GM20000 (cell line): ENCODE results near the gene TCF12.

Source experiments
- DNase-seq: peaks from one replicate; pipeline ENCODE4 v3.0.0; 2012; ENCODE audit warnings: low spot score
- TF ChIP-seq, protein P1 (sequence below): IDR thresholded peaks from 2 replicates; pipeline ENCODE4 v1.5.1; 2012; ENCODE audit warnings: mild to moderate bottlenecking, control low read depth; ENCODE audit errors: extremely low read depth, missing control alignments

Gene TCF12

DNA sequence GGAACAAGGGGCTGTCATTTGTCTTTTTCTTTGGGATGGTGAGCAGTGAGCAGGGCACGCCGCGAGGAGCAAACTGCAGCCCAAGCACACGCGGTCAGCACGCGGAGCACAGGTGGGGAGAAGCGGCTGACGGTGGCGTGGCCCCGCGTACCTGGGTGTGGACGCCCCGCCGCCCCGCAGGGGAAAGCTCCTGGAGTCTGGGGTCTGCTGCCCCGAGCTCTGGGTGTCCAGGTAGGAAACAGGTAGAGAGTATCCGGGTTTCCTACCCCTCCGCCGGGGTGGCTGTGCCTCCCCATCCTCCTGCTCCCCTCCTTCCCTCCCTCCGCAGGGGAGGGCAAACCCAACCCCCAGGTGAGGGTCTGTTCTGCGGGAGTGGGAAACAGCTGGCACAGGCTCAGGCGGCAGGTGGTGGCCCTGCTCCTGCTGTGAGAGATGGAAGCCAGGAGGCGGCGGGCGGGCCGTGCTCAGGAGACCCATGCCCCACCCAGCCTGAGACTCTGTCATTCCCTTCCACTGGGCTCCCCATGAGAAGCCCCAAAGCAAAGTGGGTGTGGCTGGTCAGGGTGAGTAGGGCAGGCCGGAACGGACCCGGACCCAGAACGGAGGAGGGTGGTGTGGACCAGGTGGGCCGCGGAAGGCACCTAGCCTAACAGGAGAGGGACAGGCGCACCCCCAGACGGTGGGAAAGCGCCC lies 400.9 kb downstream of the TCF12 start:
- TF ChIP-seq, protein P1, sequence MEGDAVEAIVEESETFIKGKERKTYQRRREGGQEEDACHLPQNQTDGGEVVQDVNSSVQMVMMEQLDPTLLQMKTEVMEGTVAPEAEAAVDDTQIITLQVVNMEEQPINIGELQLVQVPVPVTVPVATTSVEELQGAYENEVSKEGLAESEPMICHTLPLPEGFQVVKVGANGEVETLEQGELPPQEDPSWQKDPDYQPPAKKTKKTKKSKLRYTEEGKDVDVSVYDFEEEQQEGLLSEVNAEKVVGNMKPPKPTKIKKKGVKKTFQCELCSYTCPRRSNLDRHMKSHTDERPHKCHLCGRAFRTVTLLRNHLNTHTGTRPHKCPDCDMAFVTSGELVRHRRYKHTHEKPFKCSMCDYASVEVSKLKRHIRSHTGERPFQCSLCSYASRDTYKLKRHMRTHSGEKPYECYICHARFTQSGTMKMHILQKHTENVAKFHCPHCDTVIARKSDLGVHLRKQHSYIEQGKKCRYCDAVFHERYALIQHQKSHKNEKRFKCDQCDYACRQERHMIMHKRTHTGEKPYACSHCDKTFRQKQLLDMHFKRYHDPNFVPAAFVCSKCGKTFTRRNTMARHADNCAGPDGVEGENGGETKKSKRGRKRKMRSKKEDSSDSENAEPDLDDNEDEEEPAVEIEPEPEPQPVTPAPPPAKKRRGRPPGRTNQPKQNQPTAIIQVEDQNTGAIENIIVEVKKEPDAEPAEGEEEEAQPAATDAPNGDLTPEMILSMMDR, result no peak
- DNase-seq, result no peak

DNA sequence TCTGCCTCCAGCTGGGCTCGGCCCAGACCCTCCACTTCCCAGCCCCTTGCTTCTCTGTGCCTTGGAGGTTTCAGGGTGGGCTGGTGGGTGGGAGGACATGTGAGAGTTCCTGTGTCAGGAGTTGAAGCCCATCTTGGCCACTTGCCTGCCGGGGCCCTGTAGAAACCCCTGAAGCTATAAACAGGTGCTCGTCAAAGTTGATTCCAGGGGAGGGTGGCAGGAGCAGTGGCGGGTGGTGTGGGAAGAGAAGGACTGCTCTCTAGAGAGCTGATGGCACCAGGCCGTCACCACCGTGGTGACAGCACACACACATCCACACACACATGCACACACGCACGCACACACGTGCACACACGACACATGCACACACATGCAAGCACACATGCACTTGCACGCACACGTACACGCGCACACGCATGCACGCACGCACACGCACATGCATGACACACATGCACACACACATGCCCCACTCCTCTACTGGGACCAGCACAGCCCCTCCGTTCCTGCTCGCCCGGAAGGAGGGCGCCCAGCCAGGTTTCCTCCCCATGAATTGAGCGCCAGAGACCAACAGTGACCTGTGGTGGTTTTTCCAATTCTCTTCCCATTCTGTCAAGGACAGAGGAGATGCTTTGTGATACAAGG lies 401.6 kb downstream of the TCF12 start:
- TF ChIP-seq, protein P1, result no peak
- DNase-seq, result no peak

DNA sequence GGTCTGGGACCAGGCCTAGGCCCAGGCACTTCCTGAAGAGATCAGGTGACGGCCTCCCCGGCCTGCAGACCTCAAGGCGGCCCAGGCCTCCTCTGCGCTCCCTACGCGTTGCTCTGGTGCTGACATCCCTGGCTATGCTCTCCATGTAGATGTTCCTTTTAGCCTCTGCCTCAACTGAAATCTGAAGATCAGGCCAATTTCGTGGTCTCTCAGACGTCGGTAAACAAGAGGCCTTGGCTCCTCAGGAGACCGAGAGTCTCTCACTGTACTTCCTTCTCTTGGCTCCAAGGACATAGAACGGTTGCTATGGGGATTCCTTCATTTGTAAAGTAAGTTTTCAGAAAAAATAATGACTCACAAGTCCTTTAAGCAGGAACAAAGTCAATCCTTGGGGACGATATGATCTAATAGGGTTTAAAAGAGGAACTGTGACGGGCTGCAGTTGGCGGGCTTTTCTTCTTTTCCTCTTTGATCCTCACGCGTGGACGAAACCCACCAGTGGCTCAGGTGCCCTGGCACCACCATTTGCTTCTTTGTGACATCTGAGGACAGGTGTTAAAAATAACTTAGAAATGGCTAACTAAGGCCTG lies 402.3 kb downstream of the TCF12 start:
- TF ChIP-seq, protein P1, result no peak
- DNase-seq, result no peak

DNA sequence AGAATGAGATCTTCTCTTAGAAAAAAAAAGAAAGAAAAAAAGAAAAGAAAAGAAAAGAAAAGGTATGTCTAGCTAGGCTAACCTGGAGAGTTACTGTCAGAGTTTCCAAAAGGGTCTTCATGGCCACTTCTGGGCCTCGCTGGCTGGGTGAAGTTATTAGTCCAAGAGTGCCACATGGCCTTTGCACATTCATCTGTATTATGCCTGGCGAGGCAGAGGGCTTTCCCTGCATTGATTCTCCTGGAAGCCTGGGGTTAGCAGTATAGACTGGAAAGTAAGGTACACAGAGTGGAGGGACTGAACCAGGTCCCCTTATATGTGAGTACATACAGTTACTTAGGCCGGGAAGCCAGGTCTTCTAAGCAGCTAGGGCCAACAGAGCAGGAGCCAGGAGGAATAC lies 403.0 kb downstream of the TCF12 start:
- no peak for DNase-seq
- TF ChIP-seq, protein P1, result no peak

DNA sequence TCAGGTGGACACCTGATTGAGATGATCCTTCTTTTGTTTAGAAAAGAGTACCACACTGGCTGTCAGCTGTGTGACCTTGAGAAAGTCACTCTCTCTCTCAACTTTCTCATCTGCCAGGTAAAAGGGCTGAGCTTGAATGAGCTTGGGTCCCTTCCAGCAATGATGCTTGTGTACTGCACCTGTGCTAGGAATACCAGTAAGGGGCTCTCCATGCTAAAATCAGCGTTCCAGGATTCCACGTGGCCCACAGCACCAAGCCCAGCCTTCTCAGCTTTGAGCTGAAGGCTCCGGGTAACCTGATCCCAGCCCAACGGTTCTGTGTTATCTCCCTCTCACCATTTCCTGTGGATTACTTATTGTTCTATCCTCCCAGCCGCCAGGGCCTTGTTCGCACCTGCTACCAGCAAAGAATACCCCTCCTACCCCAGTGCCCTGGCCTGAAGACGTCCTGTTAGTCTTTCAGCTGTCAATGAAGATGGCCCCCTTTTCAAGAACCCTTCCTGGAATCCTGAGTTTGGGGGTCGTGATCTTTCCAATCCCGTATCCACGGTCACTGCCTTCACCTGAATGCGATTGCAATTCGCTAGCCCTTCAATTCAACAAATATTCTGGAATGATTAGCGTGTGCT lies 403.6 kb downstream of the TCF12 start:
- no peak for DNase-seq

DNA sequence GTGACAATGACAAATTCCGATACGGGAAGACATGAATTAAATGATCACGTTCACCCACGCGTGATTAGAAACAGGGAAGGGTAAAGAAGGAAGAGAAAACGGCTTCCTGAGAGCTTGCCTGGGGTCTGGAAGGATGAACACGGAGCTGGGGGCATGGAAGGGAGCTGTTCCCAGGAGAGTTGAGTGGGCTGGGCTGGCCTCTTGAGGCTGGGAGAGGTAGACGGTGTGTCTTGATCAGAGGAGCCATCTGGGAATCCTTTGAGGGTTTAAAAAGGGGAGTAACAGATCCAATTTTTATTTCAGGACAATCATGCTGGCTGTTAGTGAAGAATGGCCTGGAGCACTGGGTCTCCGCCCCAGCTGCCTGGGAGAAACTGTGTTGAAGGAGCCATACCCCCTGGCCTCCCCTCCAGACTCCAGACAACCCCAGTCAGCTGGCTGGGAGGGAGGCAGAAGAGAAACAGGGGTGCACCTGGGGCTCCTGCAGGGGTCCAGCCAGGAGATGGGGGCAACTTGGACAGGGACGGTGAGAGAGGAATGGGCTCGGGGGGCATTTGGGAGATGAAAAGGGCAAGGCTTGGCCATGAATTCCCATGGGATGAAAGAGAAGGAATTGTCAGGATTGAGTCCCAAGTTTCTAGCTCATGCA lies 404.3 kb downstream of the TCF12 start:
- TF ChIP-seq, protein P1, result no peak
- no peak for DNase-seq

More for the DNA sequence above, 403.6 kb downstream of the TCF12 start:
- TF ChIP-seq, protein P1, result no peak
